Measurements from ENCODE around the gene SIAH2. TPM values are rescaled to one million over a fixed set of nuclear protein-coding genes. Genes with fewer than 3 reads are reported as not detected.

The SIAH2 gene
- polyA plus RNA-seq, 4 donors = 14.5 to 20.0 (median 16.3) TPM

DNA sequence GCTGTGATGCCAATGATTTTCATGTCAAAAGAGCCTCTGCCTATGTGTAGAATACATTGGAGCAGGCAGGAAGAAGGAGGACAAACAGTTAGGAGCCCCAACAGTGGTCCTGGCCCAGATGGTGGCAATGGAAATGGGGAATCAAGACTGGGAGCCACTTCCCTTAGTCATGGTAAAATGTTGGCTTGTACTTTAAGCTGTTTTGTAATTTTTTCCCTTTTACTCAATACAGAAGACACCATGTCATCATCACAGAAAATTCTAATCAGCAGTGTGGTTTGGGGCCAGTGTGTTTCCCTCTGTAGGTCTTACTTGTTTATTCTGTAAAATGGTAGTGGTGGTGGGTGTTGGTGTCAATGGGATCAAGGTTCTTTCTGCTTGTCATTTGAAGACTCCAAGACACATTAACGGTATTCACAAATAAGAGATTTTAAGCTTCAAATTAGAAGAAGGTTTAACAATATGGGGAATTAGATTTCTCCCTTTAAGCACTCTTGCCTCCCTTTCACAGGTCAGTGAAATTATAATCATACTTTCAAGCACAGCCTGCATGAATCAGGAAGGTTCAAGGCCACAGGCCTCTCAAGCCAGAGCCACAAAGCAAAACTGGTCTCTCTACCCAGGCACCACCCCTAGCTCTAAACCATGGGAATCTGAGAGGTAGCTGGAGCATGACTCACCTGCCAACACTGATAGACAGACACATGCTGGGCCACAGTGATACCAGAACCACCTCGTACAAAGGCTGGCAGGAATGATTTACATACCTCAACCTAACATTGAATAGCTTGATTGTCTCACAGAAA is 24.9 kb downstream of the SIAH2 start:
- Histone ChIP-seq H3K4me3 (ENCODE audit: low read depth in 1 of 3, low read length in 3 of 3) (no peak overlapping the region), H3K27ac (ENCODE audit: low read depth in 1 of 3, low read length in 2 of 3) (peak overlapping the region; percentile 24 to 50 (median 27)), H3K27me3 (ENCODE audit: control insufficient read depth in 3 of 3, insufficient read depth in 3 of 3, low read length in 3 of 3) (no peaks in the 10 kb centered on the region), H3K36me3 (ENCODE audit: control insufficient read depth in 3 of 3, insufficient read depth in 2 of 3, low read depth in 1 of 3, low read length in 3 of 3) (peaks cover 0 to 10% (median 0%) of the 10 kb centered on the region in 3 donors), H3K4me1 (ENCODE audit: control insufficient read depth in 3 of 3, insufficient read depth in 2 of 3, low read depth in 1 of 3, low read length in 2 of 3) (peaks cover 2 to 25% (median 4%) of the 10 kb centered on the region in 3 donors), H3K9me3 (ENCODE audit: control insufficient read depth in 2 of 2, insufficient read depth in 1 of 2, low read depth in 1 of 2, low read length in 1 of 2) (no peaks in the 10 kb centered on the region)
- 41 to 67% (median 45%) methylated on average over 2 of the region's 2 CpGs for WGBS, 3 donors
- FAIRE-seq (no peak), DNase-seq (peak; percentile 64 to 91)

DNA sequence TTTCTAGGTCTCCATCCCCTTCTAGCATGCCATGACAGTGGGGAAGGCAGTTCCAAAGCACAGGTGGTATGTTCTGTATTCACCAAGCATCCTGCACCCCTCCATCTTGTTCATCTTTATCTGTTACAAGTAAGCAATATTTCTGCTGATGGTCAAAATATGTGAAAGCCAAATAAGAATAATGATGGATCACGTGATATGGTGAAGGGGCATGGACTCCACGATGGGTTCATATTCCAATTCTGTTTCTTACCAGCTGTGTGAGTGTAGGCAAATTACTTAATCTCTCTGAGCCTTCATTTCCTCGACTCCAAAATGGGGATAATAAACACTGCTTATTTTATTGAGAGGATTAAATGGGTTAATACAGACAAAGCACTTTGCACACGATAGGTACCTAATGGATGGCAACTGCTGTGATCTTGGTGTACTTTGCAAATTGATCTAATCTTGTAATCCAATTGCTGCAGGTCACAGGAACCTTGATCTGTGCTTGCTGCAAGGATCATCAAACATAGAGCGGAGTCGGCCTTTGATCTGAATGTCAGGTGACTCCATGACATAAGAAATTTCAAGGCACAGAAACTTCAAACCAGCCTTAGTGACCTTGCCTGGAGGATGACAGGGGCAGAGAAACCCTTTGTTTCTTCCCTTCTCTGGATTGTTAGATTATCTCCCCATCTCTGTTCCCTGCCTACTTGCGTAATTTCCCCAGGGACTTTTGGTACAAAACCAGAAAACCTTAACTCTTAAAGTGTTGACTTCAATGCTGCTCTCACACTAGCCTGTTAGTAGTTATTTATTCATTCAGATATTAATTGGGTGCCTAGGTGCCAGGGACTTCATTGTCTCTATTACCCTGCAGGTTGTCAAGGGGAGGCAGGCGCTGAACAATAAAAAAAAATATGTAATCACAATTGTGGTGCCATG is 25.8 kb downstream of the SIAH2 start:
- WGBS, 3 donors = 23 to 59% (median 38%) methylated on average over 8 of the region's 8 CpGs
- Histone ChIP-seq H3K27ac (ENCODE audit: low read depth in 1 of 3, low read length in 2 of 3) (peak overlapping the region in 2 of 3 donors; percentile 1 to 24), H3K27me3 (ENCODE audit: control insufficient read depth in 3 of 3, insufficient read depth in 3 of 3, low read length in 3 of 3) (no peaks in the 10 kb centered on the region), H3K4me1 (ENCODE audit: control insufficient read depth in 3 of 3, insufficient read depth in 2 of 3, low read depth in 1 of 3, low read length in 2 of 3) (peaks cover 2 to 25% (median 4%) of the 10 kb centered on the region in 3 donors), H3K9me3 (ENCODE audit: control insufficient read depth in 2 of 2, insufficient read depth in 1 of 2, low read depth in 1 of 2, low read length in 1 of 2) (no peaks in the 10 kb centered on the region), H3K36me3 (ENCODE audit: control insufficient read depth in 3 of 3, insufficient read depth in 2 of 3, low read depth in 1 of 3, low read length in 3 of 3) (peaks cover 0 to 7% (median 0%) of the 10 kb centered on the region in 3 donors), H3K4me3 (ENCODE audit: low read depth in 1 of 3, low read length in 3 of 3) (no peak overlapping the region)
- no peak for FAIRE-seq
- DNase-seq = peak; percentile 88 to 94

DNA sequence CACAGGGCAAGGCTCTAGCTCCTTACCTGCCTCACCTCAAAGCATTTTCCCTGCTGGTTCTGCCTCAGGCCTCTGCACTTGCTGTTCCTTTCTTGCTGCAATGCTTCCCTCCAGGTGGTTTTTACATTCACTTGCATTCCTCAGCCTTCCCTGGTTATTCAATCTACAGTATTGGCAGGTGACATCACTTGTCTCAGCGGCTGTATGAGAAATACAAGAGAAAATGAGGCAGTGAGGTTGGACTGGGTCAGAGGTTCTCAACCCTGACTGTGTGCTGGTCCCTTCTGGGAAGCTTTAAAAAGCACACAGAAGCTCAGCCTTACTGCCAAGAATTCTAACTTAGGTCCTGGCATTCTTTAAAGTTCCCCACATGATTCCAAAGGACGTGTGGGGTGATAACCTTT is 26.7 kb downstream of the SIAH2 start:
- Histone ChIP-seq H3K4me1 (ENCODE audit: control insufficient read depth in 3 of 3, insufficient read depth in 2 of 3, low read depth in 1 of 3, low read length in 2 of 3) (peaks cover 2 to 25% (median 4%) of the 10 kb centered on the region in 3 donors), H3K36me3 (ENCODE audit: control insufficient read depth in 3 of 3, insufficient read depth in 2 of 3, low read depth in 1 of 3, low read length in 3 of 3) (peaks cover 0 to 4% (median 0%) of the 10 kb centered on the region in 3 donors), H3K9me3 (ENCODE audit: control insufficient read depth in 2 of 2, insufficient read depth in 1 of 2, low read depth in 1 of 2, low read length in 1 of 2) (no peaks in the 10 kb centered on the region), H3K4me3 (ENCODE audit: low read depth in 1 of 3, low read length in 3 of 3) (no peak overlapping the region), H3K27ac (ENCODE audit: low read depth in 1 of 3, low read length in 2 of 3) (no peak overlapping the region), H3K27me3 (ENCODE audit: control insufficient read depth in 3 of 3, insufficient read depth in 3 of 3, low read length in 3 of 3) (no peaks in the 10 kb centered on the region)
- FAIRE-seq (no peak), DNase-seq (no peak)
- WGBS, 3 donors = 27 to 51% (median 50%) methylated on average over 2 of the region's 2 CpGs

DNA sequence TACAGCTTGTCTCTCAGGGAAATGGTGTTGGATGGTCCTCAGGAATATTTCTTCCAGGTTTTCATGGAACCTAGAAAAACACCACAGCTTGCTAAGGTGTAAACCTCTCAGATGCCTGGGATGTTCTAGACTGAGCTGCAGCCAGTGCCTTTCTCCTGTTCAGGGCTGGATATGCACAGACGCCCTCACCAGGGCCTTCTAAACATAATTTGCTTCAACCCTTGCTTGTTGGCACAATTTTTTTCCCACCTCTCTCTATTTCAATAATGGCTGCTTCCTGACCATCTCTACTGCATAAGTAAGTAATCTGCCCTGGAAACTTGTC is 28.2 kb downstream of the SIAH2 start:
- Histone ChIP-seq H3K27ac (ENCODE audit: low read depth in 1 of 3, low read length in 2 of 3) (no peak overlapping the region), H3K9me3 (ENCODE audit: control insufficient read depth in 2 of 2, insufficient read depth in 1 of 2, low read depth in 1 of 2, low read length in 1 of 2) (no peaks in the 10 kb centered on the region), H3K4me1 (ENCODE audit: control insufficient read depth in 3 of 3, insufficient read depth in 2 of 3, low read depth in 1 of 3, low read length in 2 of 3) (peaks cover under 1 to 21% (median 4%) of the 10 kb centered on the region in 3 donors), H3K36me3 (ENCODE audit: control insufficient read depth in 3 of 3, insufficient read depth in 2 of 3, low read depth in 1 of 3, low read length in 3 of 3) (no peaks in the 10 kb centered on the region), H3K27me3 (ENCODE audit: control insufficient read depth in 3 of 3, insufficient read depth in 3 of 3, low read length in 3 of 3) (no peaks in the 10 kb centered on the region), H3K4me3 (ENCODE audit: low read depth in 1 of 3, low read length in 3 of 3) (no peak overlapping the region)
- FAIRE-seq = no peak
- DNase-seq = no peak
- WGBS, 3 donors = 79 to 100% (median 91%) methylated on average over 1 of the region's 1 CpG

DNA sequence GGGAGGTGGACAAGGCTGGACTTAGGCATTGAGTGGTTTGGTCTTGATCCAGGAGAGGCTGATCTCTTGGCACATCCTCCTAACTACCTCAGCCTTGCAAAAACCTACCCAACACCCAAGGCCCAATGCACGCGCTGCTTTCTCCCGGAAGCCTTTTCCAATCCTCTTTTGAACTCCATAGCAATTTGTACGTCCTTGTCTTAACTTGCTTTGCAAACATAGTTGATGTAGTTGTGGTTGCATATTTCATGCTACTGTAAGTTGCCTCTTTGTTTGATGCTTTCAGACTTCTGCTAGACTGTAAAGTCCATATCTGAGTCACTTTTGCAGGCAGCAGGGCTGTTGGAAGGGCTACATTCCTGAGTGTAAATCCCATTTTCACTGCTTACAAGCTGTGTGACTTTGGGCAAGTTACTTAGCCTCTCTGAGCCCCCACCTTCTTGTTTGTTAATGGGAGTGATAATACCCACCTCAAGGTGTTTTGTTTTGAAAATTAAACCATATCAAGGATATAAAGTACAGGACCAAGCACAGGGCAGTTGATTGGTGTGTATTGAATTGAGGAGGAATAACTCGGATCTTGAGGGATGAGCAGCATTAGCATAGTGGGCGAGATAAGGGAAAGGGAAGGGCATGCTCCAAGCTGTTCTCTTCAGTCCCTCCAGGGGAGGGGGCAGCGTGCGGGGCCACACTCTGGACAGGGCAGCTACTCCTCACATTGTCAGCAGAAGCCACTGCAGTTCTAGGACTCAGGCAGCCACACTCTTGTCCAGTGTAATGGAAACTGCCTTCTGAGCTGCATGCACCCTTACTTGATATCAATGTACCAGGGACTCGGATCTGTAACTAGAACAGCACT is 28.8 kb downstream of the SIAH2 start:
- H3K4me3 ChIP-seq (ENCODE audit: low read depth in 1 of 3, low read length in 3 of 3) = no peak overlapping the region
- WGBS, 3 donors = 89 to 96% (median 92%) methylated on average over 9 of the region's 9 CpGs
- FAIRE-seq = no peak

DNA sequence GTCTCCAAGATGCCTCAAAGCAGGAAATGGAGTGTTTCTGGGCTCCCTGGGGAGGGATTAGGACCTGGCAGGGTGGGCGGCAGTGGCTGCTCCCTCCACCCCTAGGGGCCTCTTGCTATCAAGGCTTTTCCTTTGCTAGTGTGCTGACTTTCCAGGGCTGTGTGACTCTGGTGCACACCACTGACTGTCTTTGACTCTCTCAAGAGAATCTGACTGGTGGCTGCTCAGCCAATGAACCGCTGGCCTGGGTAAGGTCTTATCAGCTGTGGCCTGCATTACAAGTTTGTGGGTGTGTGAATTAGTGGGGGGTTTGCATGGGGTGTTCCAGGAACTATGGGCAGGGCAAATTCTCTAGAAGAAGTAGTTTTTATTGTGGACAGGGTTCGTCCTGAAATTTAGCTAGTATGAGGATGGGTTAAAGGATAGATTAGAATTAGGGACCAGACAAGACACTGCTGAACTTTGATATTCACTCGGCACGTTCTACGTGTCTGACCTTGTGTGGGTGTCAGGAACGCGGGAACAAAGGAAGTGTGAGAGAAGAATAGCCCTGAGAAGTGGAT is 29.5 kb downstream of the SIAH2 start:
- H3K36me3 ChIP-seq (ENCODE audit: control insufficient read depth in 3 of 3, insufficient read depth in 2 of 3, low read depth in 1 of 3, low read length in 3 of 3) = no peaks in the 10 kb centered on the region
- DNase-seq (no peak), FAIRE-seq (no peak)
- peaks cover 0 to 14% (median 4%) of the 10 kb centered on the region in 3 donors for H3K4me1 ChIP-seq (ENCODE audit: control insufficient read depth in 3 of 3, insufficient read depth in 2 of 3, low read depth in 1 of 3, low read length in 2 of 3)
- no peak overlapping the region for H3K27ac ChIP-seq (ENCODE audit: low read depth in 1 of 3, low read length in 2 of 3)
- 67 to 82% (median 68%) methylated on average over 8 of the region's 8 CpGs for WGBS, 3 donors
- H3K9me3 ChIP-seq (ENCODE audit: control insufficient read depth in 2 of 2, insufficient read depth in 1 of 2, low read depth in 1 of 2, low read length in 1 of 2) = no peaks in the 10 kb centered on the region
- no peaks in the 10 kb centered on the region for H3K27me3 ChIP-seq (ENCODE audit: control insufficient read depth in 3 of 3, insufficient read depth in 3 of 3, low read length in 3 of 3)
- H3K4me3 ChIP-seq (ENCODE audit: low read depth in 1 of 3, low read length in 3 of 3) = no peak overlapping the region

More for the DNA sequence above, 28.8 kb downstream of the SIAH2 start:
- no peak overlapping the region for H3K27ac ChIP-seq (ENCODE audit: low read depth in 1 of 3, low read length in 2 of 3)
- H3K9me3 ChIP-seq (ENCODE audit: control insufficient read depth in 2 of 2, insufficient read depth in 1 of 2, low read depth in 1 of 2, low read length in 1 of 2) = no peaks in the 10 kb centered on the region
- DNase-seq = no peak
- no peaks in the 10 kb centered on the region for H3K36me3 ChIP-seq (ENCODE audit: control insufficient read depth in 3 of 3, insufficient read depth in 2 of 3, low read depth in 1 of 3, low read length in 3 of 3)
- peaks cover 0 to 20% (median 4%) of the 10 kb centered on the region in 3 donors for H3K4me1 ChIP-seq (ENCODE audit: control insufficient read depth in 3 of 3, insufficient read depth in 2 of 3, low read depth in 1 of 3, low read length in 2 of 3)
- no peaks in the 10 kb centered on the region for H3K27me3 ChIP-seq (ENCODE audit: control insufficient read depth in 3 of 3, insufficient read depth in 3 of 3, low read length in 3 of 3)

DNA sequence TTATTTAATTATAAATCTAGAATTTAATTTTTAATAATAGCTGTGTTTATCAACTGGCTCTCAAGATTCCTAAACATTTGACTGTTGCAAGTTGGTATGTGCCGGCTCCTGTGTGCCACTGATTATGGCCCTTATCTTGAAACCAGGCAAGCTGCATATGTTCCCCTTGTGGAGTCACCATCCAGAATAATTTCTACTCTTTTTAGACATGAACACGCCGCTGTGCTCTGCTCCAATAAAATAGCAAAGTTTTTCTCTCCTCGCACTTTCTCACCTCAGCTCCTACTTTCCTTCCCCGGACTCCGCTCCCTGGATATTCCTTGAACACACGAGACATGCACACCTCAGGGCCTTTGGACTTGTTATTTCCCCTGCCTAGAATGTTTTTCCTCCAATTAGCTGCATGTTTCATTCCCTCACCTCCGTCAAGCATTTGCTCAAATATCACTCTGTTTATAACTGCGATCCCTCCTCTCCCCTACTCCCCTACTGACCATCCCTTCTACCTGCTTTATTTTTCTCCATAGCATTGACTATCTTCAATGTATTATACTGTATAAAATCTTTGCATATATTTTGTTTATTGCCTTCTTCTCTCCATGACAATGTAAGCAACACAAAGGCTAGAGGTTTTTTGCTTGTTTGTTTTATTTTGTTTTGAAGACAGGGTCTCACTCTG is 33.1 kb downstream of the SIAH2 start:
- H3K4me3 ChIP-seq (ENCODE audit: low read depth in 1 of 3, low read length in 3 of 3) = no peak overlapping the region
- H3K27me3 ChIP-seq (ENCODE audit: control insufficient read depth in 3 of 3, insufficient read depth in 3 of 3, low read length in 3 of 3) = no peaks in the 10 kb centered on the region
- no peaks in the 10 kb centered on the region for H3K36me3 ChIP-seq (ENCODE audit: control insufficient read depth in 3 of 3, insufficient read depth in 2 of 3, low read depth in 1 of 3, low read length in 3 of 3)
- WGBS, 3 donors = 79 to 91% (median 88%) methylated on average over 9 of the region's 9 CpGs
- FAIRE-seq (no peak), DNase-seq (no peak)
- H3K9me3 ChIP-seq (ENCODE audit: control insufficient read depth in 2 of 2, insufficient read depth in 1 of 2, low read depth in 1 of 2, low read length in 1 of 2) = no peaks in the 10 kb centered on the region
- peaks cover 0 to 6% (median 0%) of the 10 kb centered on the region in 3 donors for H3K4me1 ChIP-seq (ENCODE audit: control insufficient read depth in 3 of 3, insufficient read depth in 2 of 3, low read depth in 1 of 3, low read length in 2 of 3)
- H3K27ac ChIP-seq (ENCODE audit: low read depth in 1 of 3, low read length in 2 of 3) = no peak overlapping the region

Data from small intestine (tissue), 7 donors.